ENCODE results near the gene LRP8.

GRCh38 chr1:53310847-53311681, 16.8 kb downstream of the LRP8 start:
- TF ChIP-seq POLR2AphosphoS5 (IDR thresholded peaks at IDR 0.05; ENCODE audit: low read depth, low read length) (no peak), POLR2A (IDR thresholded peaks at IDR 0.05; ENCODE audit: low read depth, low read length) (no peak), SPI1 (IDR thresholded peaks at IDR 0.05; ENCODE audit: low read depth, low read length) (no peak)

Data from GM12891 (cell line).